HCT116 (cell line): ENCODE measurements around the gene SFT2D2.

Source experiments
- ATF3 ChIP-seq: IDR thresholded peaks from 2 replicates; pipeline ENCODE4 v1.6.1; 2012
- ELF1 ChIP-seq: IDR thresholded peaks from 2 replicates; pipeline ENCODE4 v1.6.1; 2012; ENCODE audit warnings: low read depth, borderline replicate concordance
- EZH2 ChIP-seq: fragments of 200-600 bp; sonication (generic); IDR thresholded peaks from 2 replicates; pipeline ENCODE4 v1.6.1; 2017; ENCODE audit warnings: antibody characterized with exemption, mixed run types
- EZH2phosphoT487 ChIP-seq: fragments of 200-600 bp; IDR thresholded peaks from 2 replicates; pipeline ENCODE4 v1.6.1; 2018; ENCODE audit warnings: antibody characterized with exemption, borderline replicate concordance
- POLR2A ChIP-seq: IDR thresholded peaks from 2 replicates; pipeline ENCODE4 v1.7.0; 2011; ENCODE audit warnings: borderline replicate concordance; ENCODE audit not compliant: insufficient read depth, insufficient read length; ENCODE audit errors: extremely low read depth
- RAD21 ChIP-seq: IDR thresholded peaks from 2 replicates; pipeline ENCODE4 v1.6.1; 2012; ENCODE audit warnings: low read depth, mild to moderate bottlenecking
- ZNF274 ChIP-seq: fragments of 200-500 bp; sonication (Bioruptor generic); IDR thresholded peaks from 2 replicates; pipeline ENCODE4 v1.6.1; 2014; ENCODE audit warnings: mild to moderate bottlenecking, low read depth, low read length, inconsistent platforms
- TF ChIP-seq, protein P1 (sequence below), 3 experiments: fragments of 200-600 bp in 1 of 3; sonication (generic) in 1 of 3; IDR thresholded peaks in 2 of 3; conservative IDR thresholded peaks in 1 of 3; 2 replicates each; pipeline ENCODE4 v1.5.1; 2012 to 2017; ENCODE audit warnings: low read depth in 2 of 3, low read length in 2 of 3, antibody characterized with exemption in 1 of 3, borderline replicate concordance in 1 of 3, control low read depth in 1 of 3, mild to moderate bottlenecking in 1 of 3, mixed read lengths in 1 of 3, mixed run types in 1 of 3, moderate library complexity in 1 of 3; ENCODE audit not compliant: insufficient read depth in 1 of 3

DNA sequence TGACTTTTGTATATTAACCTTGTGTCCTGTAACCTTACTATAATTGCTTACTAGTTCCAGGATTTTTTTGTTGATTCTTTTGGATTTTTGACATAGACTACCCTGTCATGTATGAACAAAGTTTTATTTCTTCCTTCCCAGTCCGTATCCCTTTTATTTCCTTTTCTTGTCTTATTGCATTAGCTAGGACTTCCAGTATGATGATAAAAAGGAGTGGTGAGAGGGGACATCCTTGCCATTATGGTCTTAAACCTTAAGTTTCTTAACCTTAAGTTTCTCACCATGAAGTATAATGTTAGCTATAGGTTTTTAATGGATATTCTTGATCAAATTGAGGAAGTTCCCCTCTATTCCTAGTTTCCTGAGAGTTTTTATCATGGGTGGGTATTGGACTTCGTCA, 30.4 kb downstream of the SFT2D2 start:
- TF ChIP-seq, protein P1, sequence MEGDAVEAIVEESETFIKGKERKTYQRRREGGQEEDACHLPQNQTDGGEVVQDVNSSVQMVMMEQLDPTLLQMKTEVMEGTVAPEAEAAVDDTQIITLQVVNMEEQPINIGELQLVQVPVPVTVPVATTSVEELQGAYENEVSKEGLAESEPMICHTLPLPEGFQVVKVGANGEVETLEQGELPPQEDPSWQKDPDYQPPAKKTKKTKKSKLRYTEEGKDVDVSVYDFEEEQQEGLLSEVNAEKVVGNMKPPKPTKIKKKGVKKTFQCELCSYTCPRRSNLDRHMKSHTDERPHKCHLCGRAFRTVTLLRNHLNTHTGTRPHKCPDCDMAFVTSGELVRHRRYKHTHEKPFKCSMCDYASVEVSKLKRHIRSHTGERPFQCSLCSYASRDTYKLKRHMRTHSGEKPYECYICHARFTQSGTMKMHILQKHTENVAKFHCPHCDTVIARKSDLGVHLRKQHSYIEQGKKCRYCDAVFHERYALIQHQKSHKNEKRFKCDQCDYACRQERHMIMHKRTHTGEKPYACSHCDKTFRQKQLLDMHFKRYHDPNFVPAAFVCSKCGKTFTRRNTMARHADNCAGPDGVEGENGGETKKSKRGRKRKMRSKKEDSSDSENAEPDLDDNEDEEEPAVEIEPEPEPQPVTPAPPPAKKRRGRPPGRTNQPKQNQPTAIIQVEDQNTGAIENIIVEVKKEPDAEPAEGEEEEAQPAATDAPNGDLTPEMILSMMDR (IDR thresholded peaks at IDR 0.05 in 2 of 3, conservative IDR thresholded peaks at IDR 0.05 in 1 of 3; ENCODE audit: borderline replicate concordance in 1 of 3, insufficient read depth in 1 of 3, low read depth in 2 of 3, low read length in 2 of 3): no peak
- no peak for TF ChIP-seq ELF1
- TF ChIP-seq POLR2A: no peak
- no peak for TF ChIP-seq EZH2
- no peak for TF ChIP-seq EZH2phosphoT487
- TF ChIP-seq RAD21: no peak
- no peak for TF ChIP-seq ZNF274
- TF ChIP-seq ATF3: no peak
